IMR-90 (cell line): ENCODE measurements around the gene SPTLC2. TPM values are rescaled to one million over a fixed set of nuclear protein-coding genes. Genes with fewer than 3 reads are reported as not detected.

Experiments used
- ATAC-seq: fragments of 200-7000 bp; cut with Tn5 transposase; 2 replicates; pipeline ENCODE4 v1.9.1; 2020; ENCODE audit warnings: low read depth, mild to moderate bottlenecking, moderate library complexity
- BruUV-seq: library from RNA; stranded (reverse); fragments of 400-500 nt; replicated peaks from 2 replicates; lab custom pipeline; 2021; lab: Mats Ljungman, UMichigan
- CTCF ChIA-PET: fragments of 300-600 bp; formaldehyde crosslinking; extraction: SDS; loops from one replicate; lab custom pipeline; 2021; ENCODE audit warnings: antibody characterized with exemption; lab: Yijun Ruan, JAX
- POLR2A ChIA-PET: fragments of 300-600 bp; sonication (Branson Sonifier 250); formaldehyde crosslinking; loops from one replicate; lab custom pipeline; 2022; ENCODE audit warnings: antibody characterized with exemption; ENCODE audit not compliant: unreplicated experiment; lab: Charles Lee
- DNase-seq: peaks from one replicate; pipeline ENCODE4 v3.0.0; 2013
- H2AFZ ChIP-seq: replicated peaks from 2 replicates; pipeline ENCODE3; 2013; ENCODE audit warnings: low read length, mild to moderate bottlenecking; ENCODE audit not compliant: poor library complexity
- H2AK5ac ChIP-seq: 2 replicates; pipeline ENCODE4 v1.6.1; 2013; ENCODE audit warnings: low read depth, low read length, inconsistent platforms
- H2AK9ac ChIP-seq: replicated peaks from 2 replicates; pipeline ENCODE3; 2013; ENCODE audit warnings: mild to moderate bottlenecking, low read depth, low read length, moderate library complexity; ENCODE audit not compliant: poor library complexity
- H2BK120ac ChIP-seq: 2 replicates; pipeline ENCODE4 v1.6.1; 2013; ENCODE audit warnings: low read depth, low read length, inconsistent platforms
- H2BK15ac ChIP-seq: 3 replicates; pipeline ENCODE4 v1.6.1; 2013; ENCODE audit warnings: low read depth, low read length, inconsistent platforms
- H2BK20ac ChIP-seq: 2 replicates; pipeline ENCODE4 v1.6.1; 2013; ENCODE audit warnings: low read depth, mild to moderate bottlenecking, inconsistent platforms, low read length, moderate library complexity
- H2BK5ac ChIP-seq: 2 replicates; pipeline ENCODE4 v1.6.1; 2013; ENCODE audit warnings: mild to moderate bottlenecking, low read depth, low read length, inconsistent platforms; ENCODE audit not compliant: poor library complexity, severe bottlenecking
- H3K14ac ChIP-seq: replicated peaks from 2 replicates; pipeline ENCODE4 v1.6.1; 2013; ENCODE audit warnings: low read depth, low read length, inconsistent platforms
- H3K18ac ChIP-seq: 2 replicates; pipeline ENCODE4 v1.6.1; 2013; ENCODE audit warnings: low read depth, low read length, control low read depth
- H3K23ac ChIP-seq: 2 replicates; pipeline ENCODE4 v1.6.1; 2013; ENCODE audit warnings: low read depth, low read length, inconsistent platforms
- H3K27ac ChIP-seq: 2 replicates; pipeline ENCODE4 v1.5.1; 2013; ENCODE audit warnings: mild to moderate bottlenecking, control low read depth, low read length; ENCODE audit not compliant: insufficient read depth
- H3K27me3 ChIP-seq: 2 replicates; pipeline ENCODE4 v1.6.1; 2013; ENCODE audit warnings: low read length; ENCODE audit not compliant: control insufficient read depth, insufficient read depth
- H3K36me3 ChIP-seq: 2 replicates; pipeline ENCODE4 v1.6.1; 2013; ENCODE audit warnings: low read length, mixed read lengths; ENCODE audit not compliant: control insufficient read depth, insufficient read depth
- H3K4ac ChIP-seq: 2 replicates; pipeline ENCODE4 v1.6.1; 2013; ENCODE audit warnings: low read depth, low read length, inconsistent platforms
- H3K4me1 ChIP-seq: 2 replicates; pipeline ENCODE4 v1.6.1; 2013; ENCODE audit warnings: low read length, mixed read lengths; ENCODE audit not compliant: control insufficient read depth, insufficient read depth
- H3K4me2 ChIP-seq: 2 replicates; pipeline ENCODE4 v1.6.1; 2013; ENCODE audit warnings: low read depth, mild to moderate bottlenecking, control low read depth, low read length, moderate library complexity
- H3K4me3 ChIP-seq: 2 replicates; pipeline ENCODE4 v1.5.1; 2013; ENCODE audit warnings: low read depth, mild to moderate bottlenecking, control low read depth, low read length, moderate library complexity; ENCODE audit not compliant: insufficient read depth
- H3K56ac ChIP-seq: 2 replicates; pipeline ENCODE4 v1.6.1; 2013; ENCODE audit warnings: low read length, inconsistent platforms; ENCODE audit not compliant: insufficient read depth; ENCODE audit errors: extremely low read depth
- H3K79me1 ChIP-seq, 2 experiments: 2 replicates each; pipeline ENCODE4 v1.6.1; 2013; ENCODE audit warnings: low read length in 2 of 2, inconsistent platforms in 1 of 2, low read depth in 1 of 2
- H3K9ac ChIP-seq: 2 replicates; pipeline ENCODE4 v1.6.1; 2013; ENCODE audit warnings: low read depth, low read length, control low read depth
- H3K9me1 ChIP-seq: 2 replicates; pipeline ENCODE4 v1.6.1; 2013; ENCODE audit warnings: low read length, inconsistent platforms; ENCODE audit not compliant: insufficient read depth
- H3K9me3 ChIP-seq: 2 replicates; pipeline ENCODE4 v1.6.1; 2013; ENCODE audit warnings: low read length; ENCODE audit not compliant: control insufficient read depth, insufficient read depth
- H4K20me1 ChIP-seq: 2 replicates; pipeline ENCODE4 v1.6.1; 2013; ENCODE audit warnings: low read length, inconsistent platforms; ENCODE audit not compliant: insufficient read depth
- H4K5ac ChIP-seq: 2 replicates; pipeline ENCODE4 v1.6.1; 2013; ENCODE audit warnings: mild to moderate bottlenecking, low read depth, low read length, control low read depth
- H4K8ac ChIP-seq, 2 experiments: 2 replicates each; pipeline ENCODE4 v1.6.1; 2013; ENCODE audit warnings: low read depth in 2 of 2, low read length in 2 of 2, control low read depth in 1 of 2, inconsistent platforms in 1 of 2
- H4K91ac ChIP-seq: 2 replicates; pipeline ENCODE4 v1.6.1; 2013; ENCODE audit warnings: low read depth, low read length, inconsistent platforms; ENCODE audit not compliant: insufficient read depth
- CEBPB ChIP-seq: IDR thresholded peaks from 2 replicates; pipeline ENCODE4 v1.6.1; 2012; ENCODE audit warnings: low read depth, low read length, improper control_type of control experiment
- CHD1 ChIP-seq: IDR thresholded peaks from 2 replicates; pipeline ENCODE4 v1.6.1; 2012; ENCODE audit warnings: low read depth, low read length, improper control_type of control experiment
- FOS ChIP-seq: fragments of 150-350 bp; IDR thresholded peaks from 2 replicates; pipeline ENCODE4 v1.6.1; 2016; ENCODE audit warnings: low read depth, low read length
- MAFK ChIP-seq: IDR thresholded peaks from 2 replicates; pipeline ENCODE4 v1.6.1; 2012; ENCODE audit warnings: low read depth, low read length, improper control_type of control experiment
- MAZ ChIP-seq: IDR thresholded peaks from 2 replicates; pipeline ENCODE4 v1.6.1; 2012; ENCODE audit warnings: low read depth, mild to moderate bottlenecking, low read length, improper control_type of control experiment, moderate library complexity, borderline replicate concordance
- MXI1 ChIP-seq: IDR thresholded peaks from 2 replicates; pipeline ENCODE4 v1.6.1; 2012; ENCODE audit warnings: low read depth, mild to moderate bottlenecking, low read length, moderate library complexity, borderline replicate concordance
- NFE2L2 ChIP-seq: fragments of 150-350 bp; IDR thresholded peaks from 2 replicates; pipeline ENCODE4 v1.6.1; 2016; ENCODE audit warnings: low read depth, mild to moderate bottlenecking, low read length
- POLR2A ChIP-seq: IDR thresholded peaks from 2 replicates; pipeline ENCODE4 v1.6.1; 2012; ENCODE audit warnings: mild to moderate bottlenecking, low read depth, low read length
- RAD21 ChIP-seq: IDR thresholded peaks from 2 replicates; pipeline ENCODE4 v1.6.1; 2012; ENCODE audit warnings: low read length, improper control_type of control experiment
- RCOR1 ChIP-seq: IDR thresholded peaks from 2 replicates; pipeline ENCODE4 v1.6.1; 2012; ENCODE audit warnings: mild to moderate bottlenecking, low read length, improper control_type of control experiment; ENCODE audit not compliant: insufficient replicate concordance
- SMC3 ChIP-seq: fragments of 150-350 bp; IDR thresholded peaks from 2 replicates; pipeline ENCODE4 v1.6.1; 2016; ENCODE audit warnings: low read depth, mild to moderate bottlenecking, antibody characterized with exemption, low read length, moderate library complexity
- WGBS, 2 experiments: methylation state at CpG; one replicate each; pipeline versions ENCODE4 v1.1.5 to v1.1.7; 2013; ENCODE audit warnings: missing lambda C conversion rate in 2 of 2; ENCODE audit not compliant: insufficient read length in 1 of 2; ENCODE audit errors: extremely low coverage in 2 of 2; 5-methylcytosine and 5-hydroxymethylcytosine counted together
- dilution Hi-C: fragments of 300-500 bp; cut with HindIII; formaldehyde crosslinking; loops from one replicate; pipeline ENCODE4 v1.14.3; 2018; ENCODE audit warnings: low sequenced_read_pairs; ENCODE audit not compliant: unreplicated experiment
- in situ Hi-C: fragments of 300-500 bp; cut with MboI; formaldehyde crosslinking; loops from 3 replicates; pipeline ENCODE4 v1.14.3; 2019; ENCODE audit warnings: low sequenced_read_pairs, inconsistent platforms, mixed read lengths
- intact Hi-C: fragments of 100-400 bp; cut with micrococcal nuclease; formaldehyde crosslinking; loops from 2 replicates; pipeline ENCODE4 v1.10.0; 2022
- polyA plus RNA-seq, 3 experiments: library from polyadenylated mRNA; depleted of rRNA; stranded (reverse); fragments of >200 nt; gene quantifications; 2 replicates each; pipeline ENCODE4 v1.2.3, GENCODE V29; 2012; ENCODE audit warnings: low replicate concordance in 1 of 3
- total RNA-seq: library from RNA; depleted of rRNA; stranded (reverse); fragments of >200 nt; gene quantifications from 2 replicates; pipeline ENCODE4 v1.2.3, GENCODE V29; 2012
- TF ChIP-seq, protein P1 (sequence below): fragments of 150-350 bp; IDR thresholded peaks from 2 replicates; pipeline ENCODE4 v1.6.1; 2016; ENCODE audit warnings: low read depth, mild to moderate bottlenecking, low read length, moderate library complexity, borderline replicate concordance
- TF ChIP-seq, protein P2 (sequence below): fragments of 150-350 bp; IDR thresholded peaks from 2 replicates; pipeline ENCODE4 v1.6.1; 2017; ENCODE audit warnings: mild to moderate bottlenecking, antibody characterized with exemption, low read length, low read depth
- TF ChIP-seq, protein P3 (sequence below): conservative IDR thresholded peaks from 2 replicates; pipeline ENCODE4 v1.5.1; 2012; ENCODE audit warnings: mild to moderate bottlenecking, low read depth, low read length, improper control_type of control experiment

Gene SPTLC2
- total and polyA plus RNA-seq, 2 of the 4 experiments (the other 2 are of a cell fraction) = 22.6 to 68.3 TPM

DNA sequence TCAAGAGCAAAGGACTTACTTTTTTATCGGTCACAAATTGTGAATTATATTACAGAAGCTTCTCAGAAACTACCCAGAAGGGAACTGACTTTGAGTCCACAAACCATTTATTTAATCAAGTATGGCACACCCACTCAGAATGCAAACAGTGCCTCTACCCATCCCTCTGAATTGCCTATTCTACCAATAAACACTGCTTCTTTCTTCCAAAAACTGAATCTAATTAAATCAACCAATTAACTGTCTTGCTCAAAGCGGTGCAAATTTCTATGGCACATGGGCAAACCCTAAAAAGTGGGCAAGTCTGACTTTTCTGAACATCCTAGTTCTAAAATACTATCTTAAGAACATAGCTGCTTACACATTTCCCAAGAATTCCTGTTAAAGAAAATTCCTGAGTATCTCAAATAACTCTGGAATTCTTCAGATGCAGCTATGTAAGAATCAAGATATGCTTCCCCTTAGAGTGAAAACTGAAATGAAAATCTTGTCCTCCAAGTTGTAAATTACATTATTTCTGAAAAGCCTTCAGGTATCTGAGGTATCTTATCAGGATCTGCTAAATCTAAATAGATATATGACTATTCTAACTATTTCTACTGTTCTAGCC is 4.3 kb downstream of the SPTLC2 start:
- POLR2A ChIA-PET = interaction anchor here (0.7 to 1.2 kb wide), 2 partner anchors 10 to 30 kb away, joined by 3 read pairs; no protein-coding TSS in a partner anchor
- TF ChIP-seq, protein P1, sequence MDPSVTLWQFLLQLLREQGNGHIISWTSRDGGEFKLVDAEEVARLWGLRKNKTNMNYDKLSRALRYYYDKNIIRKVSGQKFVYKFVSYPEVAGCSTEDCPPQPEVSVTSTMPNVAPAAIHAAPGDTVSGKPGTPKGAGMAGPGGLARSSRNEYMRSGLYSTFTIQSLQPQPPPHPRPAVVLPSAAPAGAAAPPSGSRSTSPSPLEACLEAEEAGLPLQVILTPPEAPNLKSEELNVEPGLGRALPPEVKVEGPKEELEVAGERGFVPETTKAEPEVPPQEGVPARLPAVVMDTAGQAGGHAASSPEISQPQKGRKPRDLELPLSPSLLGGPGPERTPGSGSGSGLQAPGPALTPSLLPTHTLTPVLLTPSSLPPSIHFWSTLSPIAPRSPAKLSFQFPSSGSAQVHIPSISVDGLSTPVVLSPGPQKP = no peak
- TF ChIP-seq, protein P2, sequence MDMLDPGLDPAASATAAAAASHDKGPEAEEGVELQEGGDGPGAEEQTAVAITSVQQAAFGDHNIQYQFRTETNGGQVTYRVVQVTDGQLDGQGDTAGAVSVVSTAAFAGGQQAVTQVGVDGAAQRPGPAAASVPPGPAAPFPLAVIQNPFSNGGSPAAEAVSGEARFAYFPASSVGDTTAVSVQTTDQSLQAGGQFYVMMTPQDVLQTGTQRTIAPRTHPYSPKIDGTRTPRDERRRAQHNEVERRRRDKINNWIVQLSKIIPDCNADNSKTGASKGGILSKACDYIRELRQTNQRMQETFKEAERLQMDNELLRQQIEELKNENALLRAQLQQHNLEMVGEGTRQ = no peak
- TF ChIP-seq MAZ (no peak), RCOR1 (no peak), POLR2A (no peak), FOS (no peak), SMC3 (no peak), CHD1 (no peak), RAD21 (no peak), CEBPB (no peak), NFE2L2 (no peak), MXI1 (no peak), MAFK (no peak)
- TF ChIP-seq, protein P3, sequence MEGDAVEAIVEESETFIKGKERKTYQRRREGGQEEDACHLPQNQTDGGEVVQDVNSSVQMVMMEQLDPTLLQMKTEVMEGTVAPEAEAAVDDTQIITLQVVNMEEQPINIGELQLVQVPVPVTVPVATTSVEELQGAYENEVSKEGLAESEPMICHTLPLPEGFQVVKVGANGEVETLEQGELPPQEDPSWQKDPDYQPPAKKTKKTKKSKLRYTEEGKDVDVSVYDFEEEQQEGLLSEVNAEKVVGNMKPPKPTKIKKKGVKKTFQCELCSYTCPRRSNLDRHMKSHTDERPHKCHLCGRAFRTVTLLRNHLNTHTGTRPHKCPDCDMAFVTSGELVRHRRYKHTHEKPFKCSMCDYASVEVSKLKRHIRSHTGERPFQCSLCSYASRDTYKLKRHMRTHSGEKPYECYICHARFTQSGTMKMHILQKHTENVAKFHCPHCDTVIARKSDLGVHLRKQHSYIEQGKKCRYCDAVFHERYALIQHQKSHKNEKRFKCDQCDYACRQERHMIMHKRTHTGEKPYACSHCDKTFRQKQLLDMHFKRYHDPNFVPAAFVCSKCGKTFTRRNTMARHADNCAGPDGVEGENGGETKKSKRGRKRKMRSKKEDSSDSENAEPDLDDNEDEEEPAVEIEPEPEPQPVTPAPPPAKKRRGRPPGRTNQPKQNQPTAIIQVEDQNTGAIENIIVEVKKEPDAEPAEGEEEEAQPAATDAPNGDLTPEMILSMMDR = no peak

More for the DNA sequence above, 4.3 kb downstream of the SPTLC2 start:
- no peaks in the 10 kb centered on the region for H3K36me3 ChIP-seq
- H3K4me3 ChIP-seq = no peak overlapping the region; the same call in 1 of the 2 replicates
- dilution Hi-C loops (no loop called here), in situ Hi-C loops (no loop called here), intact Hi-C loops (loop anchor here (5.0 kb wide), 1 partner anchor 40 kb away; no protein-coding TSS in a partner anchor)
- H3K56ac ChIP-seq = no peak overlapping the region
- no peak overlapping the region; the same call in 1 of the 2 replicates for H3K4ac ChIP-seq
- H3K9me1 ChIP-seq = no peaks in the 10 kb centered on the region; the same call in 1 of the 2 replicates
- peak overlapping the region; percentile 20; the same call in 1 of the 2 replicates for H2AK5ac ChIP-seq
- H3K18ac ChIP-seq = peak overlapping the region; percentile 49; the same call in 1 of the 2 replicates
- peak; percentile 71 for DNase-seq
- H3K9ac ChIP-seq = no peak overlapping the region
- H2BK20ac ChIP-seq = peak overlapping the region; percentile 81; the same call in 1 of the 2 replicates
- H3K4me1 ChIP-seq = peaks cover 8% of the 10 kb centered on the region
- peaks cover 16% of the 10 kb centered on the region for H4K20me1 ChIP-seq
- H3K4me2 ChIP-seq = peak overlapping the region; percentile 92; the same call in 1 of the 2 replicates
- CTCF ChIA-PET = interaction anchor here (0.7 to 1.7 kb wide), 3 partner anchors 9 to 48 kb away, joined by 3 to 6 read pairs (median 5); no protein-coding TSS in a partner anchor
- peak overlapping the region; percentile 18; the same call in 2 of the 3 replicates for H2BK15ac ChIP-seq
- peak overlapping the region in 1 of 2 experiments; percentile 29; a peak in 2 of 4 replicates for H4K8ac ChIP-seq
- no peak overlapping the region for H2AFZ ChIP-seq
- peak overlapping the region; percentile 96 for H2BK5ac ChIP-seq
- no TSS peak for BruUV-seq
- no peaks in the 10 kb centered on the region for H3K9me3 ChIP-seq
- H3K23ac ChIP-seq = peak overlapping the region; percentile 10; the same call in 1 of the 2 replicates
- H2BK120ac ChIP-seq = peak overlapping the region; percentile 72
- ATAC-seq = no peak
- H3K79me1 ChIP-seq = peaks cover 3 to 46% of the 10 kb centered on the region in 2 experiments; a peak in 2 of 4 replicates
- H3K27me3 ChIP-seq = no peaks in the 10 kb centered on the region
- no peak overlapping the region for H3K27ac ChIP-seq
- H3K14ac ChIP-seq = peak overlapping the region; percentile 41; the same call in 1 of the 2 replicates
- H2AK9ac ChIP-seq = no peak overlapping the region
- WGBS, 2 experiments = no CpG with 5 or more reads among the region's 2 CpGs
- H4K5ac ChIP-seq = peak overlapping the region; percentile 62; the same call in 1 of the 2 replicates
- H4K91ac ChIP-seq = peak overlapping the region; percentile 64; the same call in 1 of the 2 replicates
